ENCODE data around the gene RPS15. TPM values are rescaled to one million over a fixed set of nuclear protein-coding genes. Genes with fewer than 3 reads are reported as not detected.

RPS15 gene
- polyA plus RNA-seq, 1 donor (not counting 4 experiments of a cell fraction or from before 2014, with no cell fraction given) = 795 TPM

GRCh38 chr19:1396768-1397679 lies 41.2 kb upstream of the RPS15 start:
- Histone ChIP-seq H3K9ac (ENCODE audit: control insufficient read depth, extremely low read depth, insufficient read depth, low read length) (no peak overlapping the region), H3K4me1 (ENCODE audit: control insufficient read depth, extremely low read depth, insufficient read depth, low read length) (peaks cover 26% of the 10 kb centered on the region), H3K27ac (ENCODE audit: control insufficient read depth, insufficient read depth, low read length) (no peak overlapping the region), H3K27me3 (ENCODE audit: control insufficient read depth, extremely low read depth, insufficient read depth, low read length) (peaks cover 18% of the 10 kb centered on the region), H3K9me1 (ENCODE audit: control insufficient read depth, extremely low read depth, insufficient read depth, low read length) (no peaks in the 10 kb centered on the region), H3K9me3 (ENCODE audit: control insufficient read depth, low read depth, low read length) (no peaks in the 10 kb centered on the region), H3K4me3 (ENCODE audit: control insufficient read depth in 2 of 3, extremely low read depth in 1 of 3, insufficient read depth in 2 of 3, low read depth in 1 of 3, low read length in 3 of 3) (no peak overlapping the region), H3K79me2 (ENCODE audit: control insufficient read depth, insufficient read depth, low read length) (no peaks in the 10 kb centered on the region), H4K20me1 (ENCODE audit: control insufficient read depth, extremely low read depth, insufficient read depth, low read length) (no peaks in the 10 kb centered on the region), H2AFZ (ENCODE audit: control insufficient read depth, low read length) (no peak overlapping the region), H3K36me3 (ENCODE audit: control insufficient read depth in 2 of 2, extremely low read depth in 1 of 2, insufficient read depth in 2 of 2, low read length in 2 of 2) (peaks cover 3 to 5% of the 10 kb centered on the region in 2 experiments), H3K4me2 (ENCODE audit: control insufficient read depth, extremely low read depth, insufficient read depth, low read depth, low read length) (no peak overlapping the region)
- dilution Hi-C loops (cut with MboI; ENCODE audit: extremely low pct_ligation_motif_present, low sequenced_read_pairs) = no loop called here
- FAIRE-seq (no peak), DNase-seq (ENCODE audit: low read depth, low spot score) (no peak)
- TF ChIP-seq EZH2 (IDR thresholded peaks at IDR 0.05; ENCODE audit: low read length) (no peak), CTCF (optimal IDR thresholded peaks at IDR 0.05 in 1 of 3, IDR thresholded peaks at IDR 0.05 in 1 of 3, conservative IDR thresholded peaks at IDR 0.05 in 1 of 3; ENCODE audit: extremely low read depth in 1 of 3, insufficient read depth in 2 of 3, low read length in 3 of 3) (no peak)

- H3K9ac ChIP-seq (ENCODE audit: control insufficient read depth, extremely low read depth, insufficient read depth, low read length) = no peak overlapping the region
- no peak for DNase-seq (ENCODE audit: low read depth, low spot score)
Observed at GRCh38 chr19:1397838-1398237, 40.4 kb upstream of the RPS15 start.

More at GRCh38 chr19:1397838-1398237, 40.4 kb upstream of the RPS15 start:
- H3K4me1 ChIP-seq (ENCODE audit: control insufficient read depth, extremely low read depth, insufficient read depth, low read length) = peaks cover 34% of the 10 kb centered on the region
- H3K9me1 ChIP-seq (ENCODE audit: control insufficient read depth, extremely low read depth, insufficient read depth, low read length) = no peaks in the 10 kb centered on the region
- H3K79me2 ChIP-seq (ENCODE audit: control insufficient read depth, insufficient read depth, low read length) = no peaks in the 10 kb centered on the region
- dilution Hi-C loops (cut with MboI; ENCODE audit: extremely low pct_ligation_motif_present, low sequenced_read_pairs) = no loop called here
- peaks cover 0 to 2% of the 10 kb centered on the region in 2 experiments for H3K36me3 ChIP-seq (ENCODE audit: control insufficient read depth in 2 of 2, extremely low read depth in 1 of 2, insufficient read depth in 2 of 2, low read length in 2 of 2)
- TF ChIP-seq EZH2 (IDR thresholded peaks at IDR 0.05; ENCODE audit: low read length) (no peak), CTCF (optimal IDR thresholded peaks at IDR 0.05 in 1 of 3, IDR thresholded peaks at IDR 0.05 in 1 of 3, conservative IDR thresholded peaks at IDR 0.05 in 1 of 3; ENCODE audit: extremely low read depth in 1 of 3, insufficient read depth in 2 of 3, low read length in 3 of 3) (no peak)
- no peak overlapping the region for H3K4me3 ChIP-seq (ENCODE audit: control insufficient read depth in 2 of 3, extremely low read depth in 1 of 3, insufficient read depth in 2 of 3, low read depth in 1 of 3, low read length in 3 of 3)
- H3K27ac ChIP-seq (ENCODE audit: control insufficient read depth, insufficient read depth, low read length) = no peak overlapping the region
- no peak overlapping the region for H2AFZ ChIP-seq (ENCODE audit: control insufficient read depth, low read length)
- H4K20me1 ChIP-seq (ENCODE audit: control insufficient read depth, extremely low read depth, insufficient read depth, low read length) = no peaks in the 10 kb centered on the region
- peaks cover 18% of the 10 kb centered on the region for H3K27me3 ChIP-seq (ENCODE audit: control insufficient read depth, extremely low read depth, insufficient read depth, low read length)
- H3K9me3 ChIP-seq (ENCODE audit: control insufficient read depth, low read depth, low read length) = no peaks in the 10 kb centered on the region
- H3K4me2 ChIP-seq (ENCODE audit: control insufficient read depth, extremely low read depth, insufficient read depth, low read depth, low read length) = no peak overlapping the region
- FAIRE-seq = no peak

Measured in keratinocyte (primary cell).